OCI-LY7 (cell line): ENCODE data around the gene CDH23. TPM values are rescaled to one million over a fixed set of nuclear protein-coding genes. Genes with fewer than 3 reads are reported as not detected.

Experiments
- BruUV-seq: library from RNA; stranded (reverse); fragments of 400-500 nt; replicated peaks from 2 replicates; lab custom pipeline; 2021; lab: Mats Ljungman, UMichigan
- CTCF ChIA-PET: fragments of 300-600 bp; sonication (Branson Sonifier 250); formaldehyde crosslinking; loops from one replicate; lab custom pipeline; 2022; ENCODE audit warnings: antibody characterized with exemption; ENCODE audit not compliant: unreplicated experiment; lab: Charles Lee
- POLR2A ChIA-PET: fragments of 300-600 bp; sonication (Branson Sonifier 250); formaldehyde crosslinking; loops from one replicate; lab custom pipeline; 2022; ENCODE audit warnings: antibody characterized with exemption; lab: Charles Lee
- DNase-seq: peaks from one replicate; pipeline ENCODE4 v3.0.0-alpha.2; 2015; ENCODE audit warnings: low spot score
- H2AFZ ChIP-seq: fragments of 200-600 bp; sonication (generic), shearing (Covaris generic); 2 replicates; pipeline ENCODE4 v1.6.1; 2014; ENCODE audit warnings: mild to moderate bottlenecking, antibody characterized with exemption, low read length, moderate library complexity
- H3K27ac ChIP-seq: fragments of 200-600 bp; sonication (generic); 2 replicates; pipeline ENCODE4 v1.5.1; 2014; ENCODE audit warnings: mixed run types, low read depth, mild to moderate bottlenecking, moderate library complexity, low read length, inconsistent platforms; ENCODE audit not compliant: poor library complexity, severe bottlenecking
- H3K36me3 ChIP-seq: fragments of 200-600 bp; sonication (generic); 2 replicates; pipeline ENCODE4 v1.6.1; 2014; ENCODE audit warnings: mild to moderate bottlenecking, antibody characterized with exemption, low read length, moderate library complexity, mixed read lengths; ENCODE audit not compliant: insufficient read depth
- H3K4me1 ChIP-seq: fragments of 200-600 bp; sonication (generic); 2 replicates; pipeline ENCODE4 v1.5.1; 2014; ENCODE audit warnings: mild to moderate bottlenecking, low read length; ENCODE audit not compliant: insufficient read depth, poor library complexity, severe bottlenecking
- H3K4me2 ChIP-seq: fragments of 200-600 bp; sonication (generic); 2 replicates; pipeline ENCODE4 v1.6.1; 2014; ENCODE audit warnings: mild to moderate bottlenecking, low read length
- H3K4me3 ChIP-seq: fragments of 200-600 bp; sonication (generic); 2 replicates; pipeline ENCODE4 v1.5.1; 2014; ENCODE audit warnings: mild to moderate bottlenecking, low read depth, low read length; ENCODE audit not compliant: poor library complexity, severe bottlenecking
- H3K79me2 ChIP-seq: fragments of 200-600 bp; sonication (generic); 2 replicates; pipeline ENCODE4 v1.6.1; 2016; ENCODE audit warnings: low read depth, mild to moderate bottlenecking, low read length, moderate library complexity, mixed read lengths; ENCODE audit not compliant: insufficient read depth
- H3K9me2 ChIP-seq: fragments of 200-600 bp; sonication (generic); 2 replicates; pipeline ENCODE4 v1.6.1; 2016; ENCODE audit warnings: mild to moderate bottlenecking, low read length, mixed read lengths; ENCODE audit not compliant: insufficient read depth
- H3K9me3 ChIP-seq: fragments of 200-600 bp; sonication (generic); 2 replicates; pipeline ENCODE4 v1.6.1; 2014; ENCODE audit warnings: mild to moderate bottlenecking, mixed run types, low read length, mixed read lengths
- H4K20me1 ChIP-seq: fragments of 200-600 bp; sonication (generic); 2 replicates; pipeline ENCODE4 v1.6.1; 2014; ENCODE audit warnings: mild to moderate bottlenecking, antibody characterized with exemption, low read length, moderate library complexity, mixed read lengths; ENCODE audit not compliant: insufficient read depth
- EZH2phosphoT487 ChIP-seq: fragments of 200-600 bp; sonication (generic); IDR thresholded peaks from 2 replicates; pipeline ENCODE4 v1.6.1; 2018; ENCODE audit warnings: low read depth, borderline replicate concordance, mild to moderate bottlenecking, mixed run types, antibody characterized with exemption, low read length, moderate library complexity, mixed read lengths
- intact Hi-C: fragments of 100-400 bp; cut with micrococcal nuclease; formaldehyde crosslinking; loops from one replicate; pipeline ENCODE4 v1.10.0; 2022; ENCODE audit not compliant: unreplicated experiment
- total RNA-seq, 2 experiments: library from RNA; depleted of rRNA in 1 of 2; stranded (reverse); fragments of >200 nt in 1 of 2; shearing (Covaris generic) in 1 of 2; gene quantifications; 2 replicates each; pipeline ENCODE4 v1.2.3, GENCODE V29; 2014 to 2022
- TF ChIP-seq, protein P1 (sequence below): fragments of 200-600 bp; sonication (generic); conservative IDR thresholded peaks from 2 replicates; pipeline ENCODE4 v1.5.1; 2014; ENCODE audit warnings: mild to moderate bottlenecking, antibody characterized with exemption, low read length, moderate library complexity, mixed read lengths

Gene CDH23
- total RNA-seq, 2 experiments from 2014 or later: 0.92 to 9.9 TPM

DNA sequence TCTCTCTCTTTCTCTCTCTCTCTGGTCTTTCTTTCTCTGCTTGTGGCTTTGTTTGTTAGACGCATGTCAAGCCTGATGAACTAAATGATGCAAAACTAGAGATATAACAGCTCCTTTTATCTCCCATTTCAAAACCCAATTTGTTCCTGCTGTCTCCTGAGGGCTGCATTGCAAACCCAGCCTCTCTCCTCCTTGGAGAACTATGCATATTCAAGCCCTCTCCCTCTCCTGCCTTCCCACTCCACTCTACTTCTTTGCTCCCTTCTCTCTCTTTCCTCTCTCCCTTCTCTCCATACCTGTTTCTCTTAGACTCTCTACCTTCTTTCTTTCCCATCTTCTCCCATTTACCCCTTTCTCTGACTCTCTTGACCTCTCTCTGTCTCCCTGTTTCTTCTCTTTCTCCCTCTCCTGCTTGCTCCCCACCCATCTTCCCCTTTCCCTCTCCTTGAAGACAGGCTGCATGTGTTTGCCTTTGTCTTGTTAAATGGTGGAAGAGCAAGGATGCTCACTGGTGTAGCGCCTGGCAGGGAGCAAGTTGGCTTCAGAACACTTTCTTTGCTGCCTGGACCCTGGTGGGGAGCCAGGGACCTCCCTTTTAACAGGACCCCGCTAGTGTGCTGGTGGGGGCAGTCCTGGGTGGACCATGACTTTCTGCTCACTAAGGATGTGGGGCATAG, 142.9 kb downstream of the CDH23 start:
- Histone ChIP-seq H4K20me1 (no peaks in the 10 kb centered on the region), H2AFZ (no peak overlapping the region), H3K4me1 (peaks cover 5% of the 10 kb centered on the region), H3K9me3 (no peaks in the 10 kb centered on the region), H3K27ac (no peak overlapping the region), H3K36me3 (no peaks in the 10 kb centered on the region), H3K4me3 (no peak overlapping the region), H3K9me2 (no peaks in the 10 kb centered on the region), H3K79me2 (no peaks in the 10 kb centered on the region), H3K4me2 (no peak overlapping the region)
- ChIA-PET POLR2A (no interaction called here), CTCF (no interaction called here)
- no peak for DNase-seq
- no peak for TF ChIP-seq EZH2phosphoT487
- TF ChIP-seq, protein P1, sequence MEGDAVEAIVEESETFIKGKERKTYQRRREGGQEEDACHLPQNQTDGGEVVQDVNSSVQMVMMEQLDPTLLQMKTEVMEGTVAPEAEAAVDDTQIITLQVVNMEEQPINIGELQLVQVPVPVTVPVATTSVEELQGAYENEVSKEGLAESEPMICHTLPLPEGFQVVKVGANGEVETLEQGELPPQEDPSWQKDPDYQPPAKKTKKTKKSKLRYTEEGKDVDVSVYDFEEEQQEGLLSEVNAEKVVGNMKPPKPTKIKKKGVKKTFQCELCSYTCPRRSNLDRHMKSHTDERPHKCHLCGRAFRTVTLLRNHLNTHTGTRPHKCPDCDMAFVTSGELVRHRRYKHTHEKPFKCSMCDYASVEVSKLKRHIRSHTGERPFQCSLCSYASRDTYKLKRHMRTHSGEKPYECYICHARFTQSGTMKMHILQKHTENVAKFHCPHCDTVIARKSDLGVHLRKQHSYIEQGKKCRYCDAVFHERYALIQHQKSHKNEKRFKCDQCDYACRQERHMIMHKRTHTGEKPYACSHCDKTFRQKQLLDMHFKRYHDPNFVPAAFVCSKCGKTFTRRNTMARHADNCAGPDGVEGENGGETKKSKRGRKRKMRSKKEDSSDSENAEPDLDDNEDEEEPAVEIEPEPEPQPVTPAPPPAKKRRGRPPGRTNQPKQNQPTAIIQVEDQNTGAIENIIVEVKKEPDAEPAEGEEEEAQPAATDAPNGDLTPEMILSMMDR: no peak
- intact Hi-C loops: no loop called here
- BruUV-seq: no TSS peak

DNA sequence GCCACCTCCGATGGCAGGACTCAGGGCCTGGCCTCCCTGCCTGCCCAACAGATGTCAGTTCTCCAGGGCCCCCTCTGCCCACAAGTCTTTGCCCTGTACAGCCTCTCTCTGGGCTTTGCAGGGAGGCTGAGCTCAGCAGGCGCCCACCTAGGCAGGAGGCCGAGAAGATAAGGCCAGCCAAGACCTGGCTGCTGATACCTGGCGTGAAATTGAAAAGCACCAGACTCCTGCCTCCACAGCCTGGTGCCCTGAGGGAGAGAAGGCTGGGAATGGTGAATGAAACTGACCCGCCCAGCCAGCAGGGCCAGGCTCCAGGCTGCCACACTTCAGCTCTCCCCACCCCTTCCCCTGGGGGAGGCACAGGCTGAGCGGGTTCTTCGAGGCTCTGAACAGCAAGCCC, 145.8 kb downstream of the CDH23 start:
- H3K4me3 ChIP-seq: no peak overlapping the region
- DNase-seq: no peak
- TF ChIP-seq, protein P1: no peak
- no peak for TF ChIP-seq EZH2phosphoT487
- peaks cover 5% of the 10 kb centered on the region for H3K4me1 ChIP-seq
- H3K9me2 ChIP-seq: no peaks in the 10 kb centered on the region
- H3K36me3 ChIP-seq: no peaks in the 10 kb centered on the region
- no peak overlapping the region for H3K27ac ChIP-seq
- POLR2A ChIA-PET: no interaction called here
- no TSS peak for BruUV-seq
- H2AFZ ChIP-seq: no peak overlapping the region
- no peak overlapping the region for H3K4me2 ChIP-seq
- H3K9me3 ChIP-seq: no peaks in the 10 kb centered on the region
- no peaks in the 10 kb centered on the region for H3K79me2 ChIP-seq
- intact Hi-C loops: no loop called here
- CTCF ChIA-PET: no interaction called here
- H4K20me1 ChIP-seq: no peaks in the 10 kb centered on the region

GRCh38 chr10:71543608-71544170, 147.0 kb downstream of the CDH23 start:
- H3K27ac ChIP-seq: no peak overlapping the region
- BruUV-seq: no TSS peak
- TF ChIP-seq, protein P1: no peak
- no peak for TF ChIP-seq EZH2phosphoT487
- no peaks in the 10 kb centered on the region for H3K36me3 ChIP-seq
- POLR2A ChIA-PET: no interaction called here
- H3K4me1 ChIP-seq: peaks cover 5% of the 10 kb centered on the region
- no peak for DNase-seq
- intact Hi-C loops: no loop called here
- H3K79me2 ChIP-seq: no peaks in the 10 kb centered on the region
- no peaks in the 10 kb centered on the region for H3K9me3 ChIP-seq
- H4K20me1 ChIP-seq: no peaks in the 10 kb centered on the region
- H2AFZ ChIP-seq: no peak overlapping the region
- no peak overlapping the region for H3K4me2 ChIP-seq
- CTCF ChIA-PET: no interaction called here
- H3K4me3 ChIP-seq: no peak overlapping the region
- no peaks in the 10 kb centered on the region for H3K9me2 ChIP-seq
